AG09309 (cell line): ENCODE measurements around the gene EMID1.

Experiments
- DNase-seq: peaks from one replicate; pipeline ENCODE4 v3.0.0-alpha.2; 2010; ENCODE audit warnings: low read depth
- H3K4me3 ChIP-seq: 2 replicates; pipeline ENCODE4 v1.5.1; 2011; ENCODE audit warnings: mild to moderate bottlenecking, low read depth, low read length, moderate library complexity; ENCODE audit not compliant: control insufficient read depth
- TF ChIP-seq, protein P1 (sequence below): IDR thresholded peaks from 2 replicates; pipeline ENCODE4 v1.5.1; 2011; ENCODE audit warnings: mild to moderate bottlenecking, low read depth, low read length, inconsistent platforms; ENCODE audit not compliant: insufficient read depth, control insufficient read depth; ENCODE audit errors: missing control alignments

The EMID1 gene

DNA sequence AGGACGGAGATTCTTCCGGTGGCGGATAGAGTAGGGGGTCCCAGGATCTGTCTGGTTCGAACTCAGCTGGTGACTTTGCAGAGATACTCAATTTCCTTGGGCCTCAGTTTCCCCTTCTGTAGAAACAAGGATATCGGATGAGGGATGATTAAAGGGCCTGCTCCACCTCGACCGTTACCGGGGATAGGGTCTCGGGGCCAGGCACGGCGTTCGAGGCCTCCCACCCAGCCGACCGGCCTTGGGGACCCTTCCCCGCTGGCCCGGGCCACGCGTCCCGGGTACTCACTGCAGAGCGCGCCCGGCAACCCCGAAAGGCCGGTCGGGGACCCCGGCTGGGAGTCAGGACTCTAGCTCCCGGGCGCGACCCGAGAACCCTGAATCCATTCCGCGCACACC, 61.8 kb downstream of the EMID1 start:
- peak overlapping the region; percentile 86 for H3K4me3 ChIP-seq
- no peak for DNase-seq
- TF ChIP-seq, protein P1, sequence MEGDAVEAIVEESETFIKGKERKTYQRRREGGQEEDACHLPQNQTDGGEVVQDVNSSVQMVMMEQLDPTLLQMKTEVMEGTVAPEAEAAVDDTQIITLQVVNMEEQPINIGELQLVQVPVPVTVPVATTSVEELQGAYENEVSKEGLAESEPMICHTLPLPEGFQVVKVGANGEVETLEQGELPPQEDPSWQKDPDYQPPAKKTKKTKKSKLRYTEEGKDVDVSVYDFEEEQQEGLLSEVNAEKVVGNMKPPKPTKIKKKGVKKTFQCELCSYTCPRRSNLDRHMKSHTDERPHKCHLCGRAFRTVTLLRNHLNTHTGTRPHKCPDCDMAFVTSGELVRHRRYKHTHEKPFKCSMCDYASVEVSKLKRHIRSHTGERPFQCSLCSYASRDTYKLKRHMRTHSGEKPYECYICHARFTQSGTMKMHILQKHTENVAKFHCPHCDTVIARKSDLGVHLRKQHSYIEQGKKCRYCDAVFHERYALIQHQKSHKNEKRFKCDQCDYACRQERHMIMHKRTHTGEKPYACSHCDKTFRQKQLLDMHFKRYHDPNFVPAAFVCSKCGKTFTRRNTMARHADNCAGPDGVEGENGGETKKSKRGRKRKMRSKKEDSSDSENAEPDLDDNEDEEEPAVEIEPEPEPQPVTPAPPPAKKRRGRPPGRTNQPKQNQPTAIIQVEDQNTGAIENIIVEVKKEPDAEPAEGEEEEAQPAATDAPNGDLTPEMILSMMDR, result no peak

DNA sequence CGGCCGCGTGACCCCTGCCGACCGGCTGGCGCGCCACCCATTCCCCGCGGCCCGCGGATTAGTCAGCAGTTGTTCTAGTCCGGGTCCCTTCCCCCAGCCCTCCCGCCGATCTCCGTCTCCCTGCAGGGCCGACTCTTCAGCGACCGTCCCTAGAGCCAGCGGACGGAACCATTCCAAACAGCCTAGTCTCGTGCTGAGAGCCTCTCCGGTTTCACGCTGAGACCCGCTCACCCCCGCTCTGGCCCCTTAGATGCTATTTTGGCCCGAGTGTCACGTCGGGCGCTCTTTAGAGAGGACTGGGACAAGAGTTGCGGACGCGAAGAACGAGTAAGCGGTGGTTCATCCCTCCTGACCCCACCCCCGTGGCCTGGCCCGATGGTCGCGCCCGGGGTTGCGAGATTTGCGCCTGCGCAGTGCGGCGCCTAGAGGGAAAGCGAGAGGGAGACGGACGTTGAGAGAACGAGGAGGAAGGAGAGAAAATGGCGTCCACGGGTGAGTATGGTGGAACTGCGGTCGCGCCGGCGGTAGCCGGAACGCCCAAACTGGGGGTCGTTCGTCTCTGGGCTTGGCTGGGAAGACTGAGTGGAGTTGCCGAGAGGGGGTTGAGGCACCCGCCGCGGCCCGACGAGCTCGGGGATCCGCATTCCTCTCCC, 62.3 kb downstream of the EMID1 start, which contains the start of the genes EWSR1 and RHBDD3:
Gene EWSR1 (plus strand): TSS at position 411 of the 653 bp plus-strand sequence. CDS start 69 bp downstream, at position 480.
Gene RHBDD3 (minus strand): TSS at position 124 of the 653 bp plus-strand sequence. CDS start 2,355 bp downstream, outside the sequence.
- TF ChIP-seq, protein P1, result no peak
- DNase-seq, result peak; percentile 93
- peak within 1 kb of the TSS; percentile 86 for H3K4me3 ChIP-seq

DNA sequence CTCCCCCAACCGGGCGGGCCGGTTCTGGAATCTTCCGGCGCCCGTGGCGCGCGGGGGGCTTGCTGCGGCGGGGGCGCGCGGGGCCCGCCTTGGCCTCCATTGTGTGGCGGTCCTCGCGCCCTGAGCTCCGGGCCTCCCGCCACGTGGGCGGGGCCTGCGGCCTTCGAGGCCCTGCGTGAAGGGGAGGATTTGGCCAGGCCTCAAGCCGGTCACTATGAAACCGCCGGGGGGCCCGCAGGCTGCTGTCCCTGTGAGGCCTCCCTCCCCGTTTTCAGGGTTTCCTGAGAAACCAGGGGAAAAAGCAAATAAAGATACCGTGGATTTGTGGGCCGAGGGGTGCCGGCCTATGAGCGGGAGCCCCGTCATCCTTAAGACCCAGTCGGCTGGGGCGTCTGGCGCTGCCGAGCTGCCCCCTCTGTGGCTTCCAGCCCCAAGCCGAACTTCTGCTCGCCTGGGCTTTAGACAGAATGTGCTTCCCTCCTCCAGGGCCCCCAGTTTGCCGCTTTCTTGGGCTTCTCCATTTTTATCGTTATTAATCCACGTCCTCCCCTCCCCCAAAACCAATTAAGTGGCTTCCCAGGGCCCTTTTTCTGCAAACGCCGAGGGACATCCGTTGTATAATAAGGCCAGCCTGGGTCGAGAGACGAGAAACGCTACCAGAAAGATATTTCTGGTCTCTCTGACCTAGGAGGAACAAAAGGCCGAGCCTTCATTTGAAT, 63.0 kb downstream of the EMID1 start:
- H3K4me3 ChIP-seq, result peak overlapping the region; percentile 86
- TF ChIP-seq, protein P1, result no peak
- no peak for DNase-seq

DNA sequence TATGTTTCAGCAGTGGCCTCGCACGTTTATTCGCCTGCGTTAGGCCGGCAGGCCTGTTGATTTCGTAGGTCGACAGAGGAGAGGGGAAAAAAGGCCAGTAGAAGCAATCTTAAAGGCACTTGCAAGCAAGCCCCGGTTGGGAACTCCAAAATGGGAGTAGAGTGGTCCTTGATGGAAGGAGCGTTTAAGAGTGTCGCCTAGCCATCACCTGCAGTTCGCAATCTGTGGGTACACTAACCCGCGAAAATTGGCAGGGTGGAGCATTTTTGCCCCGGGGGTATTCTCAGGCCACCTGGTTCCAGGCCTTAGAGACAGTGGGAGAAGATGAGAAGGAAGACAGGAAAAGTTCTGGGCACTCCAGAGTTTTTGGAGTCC, 63.5 kb downstream of the EMID1 start:
- TF ChIP-seq, protein P1, result no peak
- DNase-seq, result no peak
- H3K4me3 ChIP-seq, result peak overlapping the region; percentile 86

DNA sequence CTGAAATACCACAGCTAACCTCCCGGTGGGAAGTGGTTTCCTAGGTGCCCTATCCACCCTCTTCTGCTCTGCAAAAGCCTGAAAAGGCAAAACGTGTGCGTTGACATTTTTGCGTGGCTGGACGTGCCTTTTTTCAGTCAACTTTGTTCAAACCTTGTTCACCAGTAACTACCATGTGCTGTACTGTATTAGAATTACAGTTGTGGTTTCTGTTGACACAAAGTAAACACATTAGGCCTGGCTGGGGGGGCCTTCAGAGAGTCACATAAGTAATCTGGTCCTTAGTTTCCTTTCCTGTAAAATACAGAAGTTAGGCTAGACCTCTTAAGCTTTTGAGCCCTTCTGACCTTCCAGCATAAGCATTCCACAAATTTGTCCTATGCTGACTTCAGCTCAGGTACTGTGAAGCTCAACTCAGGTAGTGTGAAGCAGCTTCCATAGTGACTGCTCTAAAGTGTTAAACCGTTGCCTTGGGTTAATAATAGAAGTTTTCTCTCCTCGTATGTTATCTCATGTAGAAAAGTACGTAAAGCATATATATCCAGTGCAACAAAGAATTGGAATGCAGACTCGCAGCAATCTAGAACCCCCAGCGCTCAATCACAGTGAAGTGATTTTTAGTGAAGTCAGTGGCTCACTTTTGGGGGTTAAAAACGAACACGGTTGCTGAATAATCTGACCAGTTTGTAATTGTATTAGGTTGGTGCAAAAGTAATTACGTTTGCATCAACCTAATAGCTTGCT, 64.2 kb downstream of the EMID1 start:
- no peak for DNase-seq
- peak overlapping the region; percentile 86 for H3K4me3 ChIP-seq
- TF ChIP-seq, protein P1, result no peak

DNA sequence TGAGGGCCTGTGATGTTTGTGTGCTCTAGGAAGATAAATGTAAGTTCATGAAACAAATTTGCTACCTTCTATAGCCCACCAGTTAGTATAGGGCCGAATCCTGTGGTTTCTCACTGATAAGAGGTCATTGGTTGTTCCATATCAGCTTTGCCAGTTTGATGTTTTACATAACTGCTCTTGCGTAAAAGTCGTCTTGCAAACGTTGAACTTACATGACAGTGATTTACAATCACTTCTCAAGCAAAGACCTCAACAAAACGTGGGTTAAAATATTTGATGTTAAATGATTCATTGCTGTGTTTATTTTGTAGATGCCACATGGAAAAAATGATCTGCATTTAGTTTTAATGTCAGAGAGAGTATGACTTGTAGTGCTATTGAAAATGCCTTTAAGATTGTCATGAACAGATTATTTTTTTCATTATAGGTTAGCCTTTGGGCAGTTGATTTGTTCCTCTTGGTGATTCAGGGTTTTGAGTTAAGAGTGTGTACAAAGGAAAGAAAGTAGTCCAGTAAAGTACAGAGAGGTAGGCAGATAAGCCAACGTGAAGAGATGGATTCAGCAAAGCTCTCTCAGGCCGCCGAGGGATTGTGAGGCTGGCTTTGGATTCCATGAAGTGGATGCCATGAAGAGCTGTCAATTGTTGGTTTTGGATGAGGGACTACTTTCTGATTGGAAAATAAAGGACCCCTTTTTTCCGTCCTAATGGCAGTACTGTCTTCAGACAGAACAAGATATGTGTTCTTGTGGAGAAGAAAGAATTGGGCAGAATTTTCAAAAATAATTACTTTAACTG, 65.0 kb downstream of the EMID1 start:
- TF ChIP-seq, protein P1, result no peak
- H3K4me3 ChIP-seq, result peak overlapping the region; percentile 86; the same call in 1 of the 2 replicates
- DNase-seq, result peak; percentile 35
